H9 (cell line): ENCODE measurements around the gene ADAMTSL3. TPM values are rescaled to one million over a fixed set of nuclear protein-coding genes. Genes with fewer than 3 reads are reported as not detected.

Experiments used
- DNase-seq: peaks from one replicate; pipeline ENCODE4 v3.0.0-alpha.2; 2017
- H2AFZ ChIP-seq: one replicate; pipeline ENCODE4 v1.6.1; 2013; ENCODE audit warnings: mild to moderate bottlenecking, low read length, control low read depth, moderate library complexity
- H2AK5ac ChIP-seq: 2 replicates; pipeline ENCODE4 v1.6.1; 2013; ENCODE audit warnings: low read length, control low read depth, mixed read lengths; ENCODE audit not compliant: insufficient read length
- H2BK120ac ChIP-seq: one replicate; pipeline ENCODE4 v1.6.1; 2013; ENCODE audit warnings: low read depth, mild to moderate bottlenecking, low read length, control low read depth, inconsistent platforms; ENCODE audit not compliant: poor library complexity, severe bottlenecking
- H2BK12ac ChIP-seq: 2 replicates; pipeline ENCODE4 v1.6.1; 2013; ENCODE audit warnings: low read length, control low read depth, mixed read lengths, low read depth; ENCODE audit not compliant: insufficient read length
- H2BK15ac ChIP-seq: 2 replicates; pipeline ENCODE4 v1.6.1; 2013; ENCODE audit warnings: low read depth, low read length, control low read depth
- H2BK20ac ChIP-seq: one replicate; pipeline ENCODE4 v1.6.1; 2013; ENCODE audit warnings: low read depth, mild to moderate bottlenecking, low read length, control low read depth, inconsistent platforms; ENCODE audit not compliant: poor library complexity, severe bottlenecking
- H2BK5ac ChIP-seq: 2 replicates; pipeline ENCODE4 v1.6.1; 2013; ENCODE audit warnings: low read length, control low read depth, mixed read lengths; ENCODE audit not compliant: insufficient read length
- H3K14ac ChIP-seq: 2 replicates; pipeline ENCODE4 v1.6.1; 2013; ENCODE audit warnings: low read length, control low read depth; ENCODE audit not compliant: insufficient read depth
- H3K18ac ChIP-seq: 2 replicates; pipeline ENCODE4 v1.6.1; 2013; ENCODE audit warnings: low read depth, mild to moderate bottlenecking, mixed read lengths, low read length, control low read depth; ENCODE audit not compliant: insufficient read length
- H3K23ac ChIP-seq: 2 replicates; pipeline ENCODE4 v1.6.1; 2013; ENCODE audit warnings: low read length, control low read depth, mixed read lengths, low read depth; ENCODE audit not compliant: insufficient read length
- H3K23me2 ChIP-seq: 2 replicates; pipeline ENCODE4 v1.6.1; 2013; ENCODE audit warnings: low read depth, mild to moderate bottlenecking, mixed read lengths, low read length, control low read depth; ENCODE audit not compliant: insufficient read length, poor library complexity, severe bottlenecking
- H3K27ac ChIP-seq: 2 replicates; pipeline ENCODE4 v1.5.1; 2013; ENCODE audit warnings: low read length, control low read depth, mixed read lengths, low read depth; ENCODE audit not compliant: insufficient read length
- H3K27me3 ChIP-seq: 2 replicates; pipeline ENCODE4 v1.6.1; 2013; ENCODE audit warnings: low read length, control low read depth, inconsistent platforms; ENCODE audit not compliant: insufficient read depth
- H3K4ac ChIP-seq: 2 replicates; pipeline ENCODE4 v1.6.1; 2013; ENCODE audit warnings: low read depth, mild to moderate bottlenecking, control low read depth, inconsistent platforms, low read length, moderate library complexity
- H3K4me1 ChIP-seq: 2 replicates; pipeline ENCODE4 v1.6.1; 2013; ENCODE audit warnings: low read length, control low read depth, inconsistent platforms; ENCODE audit not compliant: insufficient read depth
- H3K4me2 ChIP-seq: 2 replicates; pipeline ENCODE4 v1.6.1; 2013; ENCODE audit warnings: low read length, control low read depth, mixed read lengths; ENCODE audit not compliant: insufficient read length, insufficient read depth
- H3K56ac ChIP-seq: 2 replicates; pipeline ENCODE4 v1.6.1; 2013; ENCODE audit warnings: low read depth, mild to moderate bottlenecking, mixed read lengths, low read length, control low read depth; ENCODE audit not compliant: insufficient read length
- H3K79me1 ChIP-seq: 2 replicates; pipeline ENCODE4 v1.6.1; 2013; ENCODE audit warnings: low read depth, mild to moderate bottlenecking, moderate library complexity, low read length, control low read depth, inconsistent platforms; ENCODE audit not compliant: insufficient read depth, poor library complexity, severe bottlenecking
- H3K79me2 ChIP-seq: 2 replicates; pipeline ENCODE4 v1.6.1; 2013; ENCODE audit warnings: low read length, control low read depth, inconsistent platforms; ENCODE audit not compliant: insufficient read depth
- H3K9ac ChIP-seq: 2 replicates; pipeline ENCODE4 v1.6.1; 2013; ENCODE audit warnings: low read length, control low read depth, mixed read lengths; ENCODE audit not compliant: insufficient read length; ENCODE audit errors: extremely low read depth
- H3K9me3 ChIP-seq: one replicate; pipeline ENCODE4 v1.6.1; 2013; ENCODE audit warnings: low read depth, low read length, inconsistent platforms; ENCODE audit not compliant: control insufficient read depth
- H3T11ph ChIP-seq: one replicate; pipeline ENCODE4 v1.6.1; 2013; ENCODE audit warnings: mild to moderate bottlenecking, low read length, control low read depth, inconsistent platforms
- H4K20me1 ChIP-seq: one replicate; pipeline ENCODE4 v1.6.1; 2013; ENCODE audit not compliant: control insufficient read depth, insufficient read length, insufficient read depth
- H4K5ac ChIP-seq: 2 replicates; pipeline ENCODE4 v1.6.1; 2013; ENCODE audit warnings: low read depth, mild to moderate bottlenecking, mixed read lengths, low read length, control low read depth; ENCODE audit not compliant: insufficient read length
- H4K8ac ChIP-seq: replicated peaks from 2 replicates; pipeline ENCODE4 v1.6.1; 2013; ENCODE audit warnings: low read length, control low read depth, mixed read lengths, low read depth; ENCODE audit not compliant: insufficient read length
- H4K91ac ChIP-seq: 2 replicates; pipeline ENCODE4 v1.6.1; 2013; ENCODE audit warnings: low read depth, mild to moderate bottlenecking, moderate library complexity, mixed read lengths, low read length, control low read depth; ENCODE audit not compliant: insufficient read length
- H3K27ac Mint-ChIP-seq, 3 experiments: 2 replicates in 2 of 3; 3 replicates in 1 of 3; pipeline ENCODE4 v1.8.0; 2020 to 2021; ENCODE audit warnings: mixed read lengths in 3 of 3, mild to moderate bottlenecking in 1 of 3, moderate library complexity in 1 of 3
- H3K27me3 Mint-ChIP-seq: 2 replicates; pipeline ENCODE4 v1.8.0; 2021; ENCODE audit warnings: low read depth, mild to moderate bottlenecking, moderate library complexity, mixed read lengths
- H3K36me3 Mint-ChIP-seq, 3 experiments: 2 replicates in 2 of 3; 3 replicates in 1 of 3; pipeline ENCODE4 v1.8.0; 2020 to 2021; ENCODE audit warnings: low read depth in 3 of 3, mixed read lengths in 3 of 3; ENCODE audit not compliant: insufficient read depth in 1 of 3
- H3K4me1 Mint-ChIP-seq, 2 experiments: 2 replicates each; pipeline ENCODE4 v1.8.0; 2020; ENCODE audit warnings: mixed read lengths in 2 of 2
- H3K4me3 Mint-ChIP-seq, 2 experiments: 2 replicates in 1 of 2; 3 replicates in 1 of 2; pipeline ENCODE4 v1.8.0; 2020 to 2021; ENCODE audit warnings: mild to moderate bottlenecking in 2 of 2, mixed read lengths in 2 of 2, moderate library complexity in 1 of 2
- H3K9me3 Mint-ChIP-seq, 2 experiments: 2 replicates in 1 of 2; 3 replicates in 1 of 2; pipeline ENCODE4 v1.8.0; 2020; ENCODE audit warnings: mild to moderate bottlenecking in 2 of 2, mixed read lengths in 2 of 2, moderate library complexity in 1 of 2
- WGBS: extraction: QIAGEN DNeasy Blood & Tissue Kit; methylation state at CpG from one replicate; pipeline ENCODE4 v1.1.7; 2013; ENCODE audit warnings: missing lambda C conversion rate, low lambda C conversion rate, mixed read lengths; ENCODE audit not compliant: insufficient read length; ENCODE audit errors: extremely low coverage; 5-methylcytosine and 5-hydroxymethylcytosine counted together
- total RNA-seq: library from RNA; stranded (reverse); gene quantifications from 2 replicates; pipeline ENCODE4 v1.2.1, GENCODE V29; 2021
- TF ChIP-seq, protein P1 (sequence below): fragments of 200-600 bp; sonication (generic); conservative IDR thresholded peaks from 3 replicates; pipeline ENCODE4 v1.8.0; 2021; ENCODE audit warnings: antibody characterized with exemption, mild to moderate bottlenecking

Gene ADAMTSL3
- total RNA-seq, 1 experiment from 2014 or later: 0.39 TPM

DNA sequence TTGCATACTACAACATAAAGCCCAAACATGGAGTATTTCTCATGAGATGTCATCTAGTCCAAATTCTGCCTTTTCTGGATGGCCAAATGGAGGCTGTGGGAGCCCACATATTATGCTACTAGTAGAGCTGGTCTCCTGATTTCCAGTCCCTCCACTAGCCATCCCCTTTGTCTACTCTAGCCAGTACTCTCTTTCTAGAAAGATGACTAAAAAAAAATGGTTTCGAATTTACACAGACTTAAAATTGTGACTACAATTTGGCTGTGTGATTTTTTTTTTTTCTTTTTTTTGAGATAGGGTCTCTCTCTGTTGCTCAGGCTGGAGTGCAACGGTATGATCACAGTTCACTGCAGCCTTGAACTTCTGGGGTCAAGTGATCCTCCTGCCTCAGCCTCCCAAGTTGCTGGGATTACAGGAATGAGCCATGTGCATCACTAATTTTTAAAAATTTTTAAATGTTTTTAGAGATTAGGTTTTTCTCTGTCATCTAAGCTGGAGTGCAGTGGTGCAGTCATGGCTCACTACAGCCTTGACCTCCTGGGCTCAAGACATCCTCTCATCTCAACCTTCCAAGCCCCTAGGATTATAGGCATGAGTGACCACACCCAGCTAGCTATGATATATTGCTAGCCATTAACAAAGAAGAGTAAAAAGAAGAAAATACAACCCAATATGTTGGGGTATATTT is 273.9 kb downstream of the ADAMTSL3 start:
- no peaks in the 10 kb centered on the region; a peak in 3 of 7 replicates for H3K36me3 Mint-ChIP-seq
- no peak overlapping the region for H4K91ac ChIP-seq
- WGBS: no CpG with 5 or more reads among the region's 2 CpGs

More for the DNA sequence above, 273.9 kb downstream of the ADAMTSL3 start:
- no peaks in the 10 kb centered on the region for H3K79me1 ChIP-seq
- no peak overlapping the region for H3K14ac ChIP-seq
- H4K20me1 ChIP-seq: no peaks in the 10 kb centered on the region
- H4K5ac ChIP-seq: no peak overlapping the region
- H3K23ac ChIP-seq: no peak overlapping the region
- H3K9me3 ChIP-seq: no peaks in the 10 kb centered on the region
- no peaks in the 10 kb centered on the region for H3K27me3 ChIP-seq
- H3K27ac Mint-ChIP-seq: no peak overlapping the region
- peaks cover 5 to 10% of the 10 kb centered on the region in 2 experiments; a peak in 3 of 4 replicates for H3K4me1 Mint-ChIP-seq
- no peak overlapping the region for H4K8ac ChIP-seq
- no peak overlapping the region for H3K4me2 ChIP-seq
- no peaks in the 10 kb centered on the region for H3K4me1 ChIP-seq
- no peak overlapping the region for H3K27ac ChIP-seq
- H3K18ac ChIP-seq: no peak overlapping the region
- no peak overlapping the region for H2AK5ac ChIP-seq
- no peak overlapping the region for H2BK120ac ChIP-seq
- H2BK15ac ChIP-seq: no peak overlapping the region
- H2BK20ac ChIP-seq: no peak overlapping the region
- TF ChIP-seq, protein P1, sequence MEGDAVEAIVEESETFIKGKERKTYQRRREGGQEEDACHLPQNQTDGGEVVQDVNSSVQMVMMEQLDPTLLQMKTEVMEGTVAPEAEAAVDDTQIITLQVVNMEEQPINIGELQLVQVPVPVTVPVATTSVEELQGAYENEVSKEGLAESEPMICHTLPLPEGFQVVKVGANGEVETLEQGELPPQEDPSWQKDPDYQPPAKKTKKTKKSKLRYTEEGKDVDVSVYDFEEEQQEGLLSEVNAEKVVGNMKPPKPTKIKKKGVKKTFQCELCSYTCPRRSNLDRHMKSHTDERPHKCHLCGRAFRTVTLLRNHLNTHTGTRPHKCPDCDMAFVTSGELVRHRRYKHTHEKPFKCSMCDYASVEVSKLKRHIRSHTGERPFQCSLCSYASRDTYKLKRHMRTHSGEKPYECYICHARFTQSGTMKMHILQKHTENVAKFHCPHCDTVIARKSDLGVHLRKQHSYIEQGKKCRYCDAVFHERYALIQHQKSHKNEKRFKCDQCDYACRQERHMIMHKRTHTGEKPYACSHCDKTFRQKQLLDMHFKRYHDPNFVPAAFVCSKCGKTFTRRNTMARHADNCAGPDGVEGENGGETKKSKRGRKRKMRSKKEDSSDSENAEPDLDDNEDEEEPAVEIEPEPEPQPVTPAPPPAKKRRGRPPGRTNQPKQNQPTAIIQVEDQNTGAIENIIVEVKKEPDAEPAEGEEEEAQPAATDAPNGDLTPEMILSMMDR: no peak
- H3K27me3 Mint-ChIP-seq: no peaks in the 10 kb centered on the region
- H3K56ac ChIP-seq: no peak overlapping the region
- H3K9ac ChIP-seq: no peak overlapping the region
- no peak overlapping the region for H3K4me3 Mint-ChIP-seq
- DNase-seq: no peak
- H2AFZ ChIP-seq: no peak overlapping the region
- H3T11ph ChIP-seq: no peak overlapping the region
- no peak overlapping the region for H2BK5ac ChIP-seq
- no peak overlapping the region for H3K4ac ChIP-seq
- peaks cover under 1% of the 10 kb centered on the region in 2 experiments for H3K9me3 Mint-ChIP-seq
- no peak overlapping the region for H2BK12ac ChIP-seq
- no peaks in the 10 kb centered on the region for H3K79me2 ChIP-seq
- no peaks in the 10 kb centered on the region for H3K23me2 ChIP-seq
